CD4-positive, alpha-beta T cell (primary cell): ENCODE data around the gene ESF1. TPM values are rescaled to one million over a fixed set of nuclear protein-coding genes. Genes with fewer than 3 reads are reported as not detected.

Experiments used
- ATAC-seq: fragments of 200-7000 bp; cut with Tn5 transposase; one replicate; pipeline ENCODE4 v1.10.0; 2022; ENCODE audit warnings: mild to moderate bottlenecking; ENCODE audit not compliant: poor library complexity
- CTCF ChIA-PET: fragments of 350-600 bp; sonication (Branson Sonifier 250); formaldehyde crosslinking; loops from one replicate; lab custom pipeline; 2021; ENCODE audit warnings: antibody characterized with exemption, inconsistent platforms; lab: Charles Lee
- POLR2A ChIA-PET: fragments of 350-600 bp; sonication (Branson Sonifier 250); formaldehyde crosslinking; loops from one replicate; lab custom pipeline; 2021; ENCODE audit warnings: antibody characterized with exemption, inconsistent platforms; lab: Charles Lee
- DNase-seq, 14 experiments: peaks; one replicate each; pipeline ENCODE4 v3.0.0-alpha.2; 2013 to 2020; ENCODE audit warnings: mixed read lengths in 2 of 14
- H3K27ac ChIP-seq, 2 donors: one replicate each; pipeline versions ENCODE4 v1.5.1 to v1.7.0; 2013; ENCODE audit warnings: low read length in 2 of 2, low read depth in 1 of 2, mild to moderate bottlenecking in 1 of 2
- H3K27me3 ChIP-seq, 2 experiments: 1 replicate in 1 of 2; 2 replicates in 1 of 2; pipeline versions ENCODE4 v1.6.1 to v1.7.0; 2013; ENCODE audit warnings: low read length in 2 of 2, control low read depth in 1 of 2, mild to moderate bottlenecking in 1 of 2, moderate library complexity in 1 of 2; ENCODE audit not compliant: insufficient read depth in 2 of 2, control insufficient read depth in 1 of 2
- H3K36me3 ChIP-seq: one replicate; pipeline ENCODE4 v1.6.1; 2013; ENCODE audit warnings: low read length, control low read depth; ENCODE audit not compliant: insufficient read depth
- H3K4me1 ChIP-seq: one replicate; pipeline ENCODE4 v1.6.1; 2013; ENCODE audit warnings: low read length, control low read depth; ENCODE audit not compliant: insufficient read depth
- H3K4me3 ChIP-seq: one replicate; pipeline ENCODE4 v1.5.1; 2013; ENCODE audit warnings: mild to moderate bottlenecking, low read length, moderate library complexity
- H3K9me3 ChIP-seq, 2 experiments: 1 replicate in 1 of 2; 2 replicates in 1 of 2; pipeline versions ENCODE4 v1.6.1 to v1.7.0; 2013; ENCODE audit warnings: low read length in 2 of 2, mild to moderate bottlenecking in 2 of 2, control low read depth in 1 of 2, moderate library complexity in 1 of 2; ENCODE audit not compliant: control insufficient read depth in 1 of 2, insufficient read depth in 1 of 2
- H3K27ac Mint-ChIP-seq: one replicate; pipeline ENCODE4 v1.8.0; 2020; ENCODE audit warnings: mixed read lengths
- H3K27me3 Mint-ChIP-seq: one replicate; pipeline ENCODE4 v1.8.0; 2021; ENCODE audit warnings: mixed read lengths
- H3K36me3 Mint-ChIP-seq: one replicate; pipeline ENCODE4 v1.8.0; 2021; ENCODE audit warnings: low read depth, mixed read lengths
- H3K4me1 Mint-ChIP-seq: one replicate; pipeline ENCODE4 v1.8.0; 2021; ENCODE audit warnings: low read depth, mixed read lengths
- H3K4me3 Mint-ChIP-seq: one replicate; pipeline ENCODE4 v1.8.0; 2020; ENCODE audit warnings: mild to moderate bottlenecking, mixed read lengths
- H3K9me3 Mint-ChIP-seq: one replicate; pipeline ENCODE4 v1.8.0; 2020; ENCODE audit warnings: mixed read lengths
- intact Hi-C, 2 experiments: fragments of 100-400 bp; cut with DNase I in 1 of 2; cut with micrococcal nuclease in 1 of 2; formaldehyde crosslinking; loops; one replicate each; pipeline versions ENCODE4 v1.15.1 to v1.9.0; 2023 to 2025; cut with DNase I, micrococcal nuclease
- total RNA-seq, 174 experiments: library from RNA in 2 of 174; stranded (reverse) in 2 of 174; gene quantifications; one replicate each; pipeline ENCODE4 v1.2.3 and lab custom pipeline; 2021 to 2026
- TF ChIP-seq, protein P1 (sequence below): fragments of 200-600 bp; IDR thresholded peaks from one replicate; pipeline ENCODE4 v1.8.0; 2022; ENCODE audit warnings: antibody characterized with exemption, mild to moderate bottlenecking

ESF1 gene
- total RNA-seq, 2 experiments from 2014 or later, result 6.9 to 7.1 TPM

- H3K4me3 ChIP-seq, result no peak overlapping the region
- H3K4me1 ChIP-seq, result no peaks in the 10 kb centered on the region
- DNase-seq (no peak), ATAC-seq (no peak)
- Mint-ChIP-seq H3K27me3 (peaks cover 22% of the 10 kb centered on the region), H3K27ac (no peak overlapping the region), H3K4me3 (no peak overlapping the region), H3K9me3 (no peaks in the 10 kb centered on the region), H3K36me3 (no peaks in the 10 kb centered on the region), H3K4me1 (no peaks in the 10 kb centered on the region)
- intact Hi-C loops, result no loop called here
- ChIA-PET CTCF (no interaction called here), POLR2A (no interaction called here)
- no peaks in the 10 kb centered on the region for H3K9me3 ChIP-seq
- H3K36me3 ChIP-seq, result no peaks in the 10 kb centered on the region
- TF ChIP-seq, protein P1, sequence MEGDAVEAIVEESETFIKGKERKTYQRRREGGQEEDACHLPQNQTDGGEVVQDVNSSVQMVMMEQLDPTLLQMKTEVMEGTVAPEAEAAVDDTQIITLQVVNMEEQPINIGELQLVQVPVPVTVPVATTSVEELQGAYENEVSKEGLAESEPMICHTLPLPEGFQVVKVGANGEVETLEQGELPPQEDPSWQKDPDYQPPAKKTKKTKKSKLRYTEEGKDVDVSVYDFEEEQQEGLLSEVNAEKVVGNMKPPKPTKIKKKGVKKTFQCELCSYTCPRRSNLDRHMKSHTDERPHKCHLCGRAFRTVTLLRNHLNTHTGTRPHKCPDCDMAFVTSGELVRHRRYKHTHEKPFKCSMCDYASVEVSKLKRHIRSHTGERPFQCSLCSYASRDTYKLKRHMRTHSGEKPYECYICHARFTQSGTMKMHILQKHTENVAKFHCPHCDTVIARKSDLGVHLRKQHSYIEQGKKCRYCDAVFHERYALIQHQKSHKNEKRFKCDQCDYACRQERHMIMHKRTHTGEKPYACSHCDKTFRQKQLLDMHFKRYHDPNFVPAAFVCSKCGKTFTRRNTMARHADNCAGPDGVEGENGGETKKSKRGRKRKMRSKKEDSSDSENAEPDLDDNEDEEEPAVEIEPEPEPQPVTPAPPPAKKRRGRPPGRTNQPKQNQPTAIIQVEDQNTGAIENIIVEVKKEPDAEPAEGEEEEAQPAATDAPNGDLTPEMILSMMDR, result no peak
- peaks cover 0 to 4% of the 10 kb centered on the region in 2 experiments for H3K27me3 ChIP-seq
- no peak overlapping the region for H3K27ac ChIP-seq
Measured at GRCh38 chr20:13665709-13666395, 118.9 kb downstream of the ESF1 start.

Other genes starting within 250 kb of the ESF1 start
- gene TASP1, start 146.0 kb downstream of the ESF1 start, total RNA-seq, result 10 to 100 TPM; 10.7 to 11.3 TPM
- 10 to 100 TPM; 70.8 to 73.5 TPM for gene NDUFAF5, start 109 bp upstream of the ESF1 start, total RNA-seq
- not detected for gene SEL1L2, start 205.7 kb upstream of the ESF1 start, total RNA-seq
- not detected for gene MACROD2, start 210.6 kb upstream of the ESF1 start, total RNA-seq